ENCODE data around the gene ZBTB14.

ZBTB14 gene

DNA sequence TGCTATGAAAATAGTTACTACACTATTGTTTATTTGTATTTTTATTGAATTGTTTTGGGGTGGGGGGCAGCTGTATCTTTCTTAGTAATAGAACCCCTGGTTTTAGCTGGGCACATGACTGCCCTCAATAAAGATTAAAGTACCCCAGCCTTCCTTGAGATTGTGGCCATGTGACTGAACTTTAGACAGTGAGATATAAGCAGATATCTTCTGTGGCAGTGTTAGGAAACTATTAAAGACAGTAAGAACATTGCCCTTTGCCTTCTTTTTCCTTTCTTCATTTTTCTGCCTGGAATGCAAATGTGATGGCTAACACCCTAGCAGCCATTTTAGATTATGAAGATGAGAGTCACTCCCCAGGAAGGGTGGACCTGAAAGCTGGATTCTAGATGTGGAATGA lies 50.6 kb downstream of the ZBTB14 start:
- in situ Hi-C loops (cut with MboI; ENCODE audit: low sequenced_read_pairs, unreplicated experiment): no loop called here
- DNase-seq (ENCODE audit: low spot score): no peak
- TF ChIP-seq CTCF (IDR thresholded peaks at IDR 0.05; ENCODE audit: borderline replicate concordance, control extremely low read depth, extremely low read depth, insufficient read depth, missing control alignments): no peak

- no peak for TF ChIP-seq CTCF (IDR thresholded peaks at IDR 0.05; ENCODE audit: borderline replicate concordance, control extremely low read depth, extremely low read depth, insufficient read depth, missing control alignments)
- in situ Hi-C loops (cut with MboI; ENCODE audit: low sequenced_read_pairs, unreplicated experiment): no loop called here
- no peak for DNase-seq (ENCODE audit: low spot score)
Measured at GRCh38 chr18:5239447-5239846, 56.1 kb downstream of the ZBTB14 start.
